HG02678 (cell line): ENCODE results near the gene TAF4.

Experiments
- ATAC-seq: cut with Tn5 transposase; IDR thresholded peaks from one replicate; pipeline ENCODE4 v1.9.1; 2021; ENCODE audit warnings: mild to moderate bottlenecking, moderate library complexity; ENCODE audit not compliant: unreplicated experiment

Gene TAF4

GRCh38 chr20:61934716-61935530 is 130.8 kb downstream of the TAF4 start:
- no peak for ATAC-seq

GRCh38 chr20:61933951-61934715 is 131.5 kb downstream of the TAF4 start:
- ATAC-seq, result no peak

GRCh38 chr20:61933481-61933950 is 132.2 kb downstream of the TAF4 start:
- ATAC-seq, result no peak

- no peak for ATAC-seq
Observed at GRCh38 chr20:61932711-61933480, 132.8 kb downstream of the TAF4 start.

GRCh38 chr20:61932199-61932592 is 133.5 kb downstream of the TAF4 start:
- ATAC-seq, result no peak

GRCh38 chr20:61931476-61932198 is 134.0 kb downstream of the TAF4 start:
- ATAC-seq, result no peak

- no peak for ATAC-seq
Observed at GRCh38 chr20:61930776-61931475, 134.8 kb downstream of the TAF4 start.

GRCh38 chr20:61929971-61930666 is 135.6 kb downstream of the TAF4 start:
- ATAC-seq, result no peak

GRCh38 chr20:61929561-61929960 is 136.1 kb downstream of the TAF4 start:
- no peak for ATAC-seq

- ATAC-seq, result no peak
Observed at GRCh38 chr20:61927826-61928541, 137.7 kb downstream of the TAF4 start.

- ATAC-seq, result no peak
Observed at GRCh38 chr20:61927193-61927825, 138.4 kb downstream of the TAF4 start.

- no peak for ATAC-seq
Observed at GRCh38 chr20:61926796-61927192, 138.9 kb downstream of the TAF4 start.

- ATAC-seq, result no peak
Observed at GRCh38 chr20:61926253-61926613, 139.4 kb downstream of the TAF4 start.

- ATAC-seq, result no peak
Observed at GRCh38 chr20:61925555-61926252, 140.0 kb downstream of the TAF4 start.

GRCh38 chr20:61924858-61925554 is 140.7 kb downstream of the TAF4 start:
- ATAC-seq, result no peak
